ENCODE results near the gene MIF. TPM values are rescaled to one million over a fixed set of nuclear protein-coding genes. Genes with fewer than 3 reads are reported as not detected.
A peak's percentile ranks its signal among the peaks of the same experiment; 100 is the strongest.
"Not testable (repeated sequence)": the region's sequence is repeated elsewhere in the genome, so short reads cannot be mapped to it uniquely, and the experiment has no call there.

The MIF gene
- total RNA-seq, 5 donors from 2014 or later (not counting 1 experiment from before 2014, with no cell fraction given), result 182 to 334 (median 289) TPM

DNA sequence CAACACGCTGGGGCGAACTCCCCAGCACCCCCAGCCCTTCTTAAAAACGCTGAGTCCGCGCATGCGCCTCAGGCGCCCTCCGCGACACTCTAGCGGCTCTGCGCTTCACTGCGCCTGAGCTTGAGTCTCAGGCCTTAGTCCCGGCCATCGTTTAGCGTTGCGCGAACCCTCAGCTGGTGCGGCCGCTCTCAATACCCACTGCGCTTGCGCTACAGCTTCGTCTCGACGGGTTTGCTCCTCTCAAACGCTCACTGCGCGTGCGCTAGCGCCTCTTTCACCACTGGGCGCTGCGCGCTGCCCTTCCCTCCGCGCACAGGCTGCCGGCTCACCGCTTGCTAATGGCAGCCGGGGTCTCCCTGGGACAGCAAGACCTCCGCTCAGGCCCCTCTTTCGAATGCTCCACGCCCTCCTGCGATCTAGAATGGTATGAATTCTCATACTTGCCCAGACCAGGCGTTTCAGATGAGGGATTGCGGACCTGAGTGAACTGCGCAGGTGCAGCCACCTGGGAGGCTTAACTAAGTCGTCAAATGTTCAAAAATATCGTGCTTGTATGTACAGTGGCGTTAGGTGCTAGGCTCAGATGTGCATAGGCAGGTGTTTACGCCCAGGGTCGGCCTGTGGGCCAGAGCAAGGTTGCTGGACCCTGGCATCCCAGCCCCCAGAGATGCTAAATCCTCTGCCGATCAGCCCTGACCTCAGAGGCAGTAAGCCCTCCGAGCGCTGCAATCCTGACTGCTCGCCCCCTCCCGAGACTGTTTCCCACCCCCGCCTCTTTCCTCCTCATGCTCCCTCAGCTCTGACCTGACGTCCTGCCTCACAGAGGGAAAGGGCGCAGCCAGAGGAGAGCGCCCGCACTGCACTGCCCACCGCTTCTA, 36.3 kb upstream of the MIF start, which contains the start of gene SLC2A11:
TSS of gene SLC2A11 (plus strand) at position 270 of the 878 bp plus-strand sequence. CDS start at position 395, 125 bp downstream.
- POLR2A ChIA-PET, result interaction anchor here (0.7 to 0.9 kb wide), 2 partner anchors 36 to 62 kb away, joined by 3 to 4 read pairs; partner anchors contain the start of gene MIF (in 1 of the 2)

DNA sequence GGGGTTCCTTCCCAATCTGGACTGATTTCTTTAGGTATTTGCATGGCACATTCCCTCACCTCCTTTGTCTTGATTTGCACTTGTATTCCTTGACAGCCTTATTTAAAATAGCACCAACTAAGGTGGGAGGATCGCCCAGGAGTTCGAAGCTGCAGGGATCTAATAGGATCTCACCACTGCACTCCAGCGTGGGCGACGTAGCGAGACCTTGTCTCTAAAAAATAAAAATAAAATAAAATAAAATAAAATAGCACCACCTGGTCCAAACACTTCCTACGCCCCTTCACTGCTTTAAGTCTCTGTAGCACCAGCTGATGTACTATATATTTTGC, 35.7 kb upstream of the MIF start:
- Histone ChIP-seq H3K27me3 (replicated peaks in 1 of 2; ENCODE audit: control insufficient read depth in 2 of 2, extremely low read depth in 1 of 2, insufficient read depth in 2 of 2, low read length in 1 of 2) (no peaks in the 10 kb centered on the region), H3K27ac (ENCODE audit: low read length) (no peak overlapping the region), H3K4me1 (ENCODE audit: control insufficient read depth in 1 of 2, extremely low read depth in 1 of 2, insufficient read depth in 2 of 2, low read length in 2 of 2) (peaks cover 13 to 26% of the 10 kb centered on the region in 2 experiments), H3K4me3 (ENCODE audit: control insufficient read depth in 1 of 2, extremely low read depth in 1 of 2, low read length in 1 of 2) (peak overlapping the region; percentile 67 to 95), H3K9me3 (no peaks in the 10 kb centered on the region), H3K36me3 (ENCODE audit: control insufficient read depth in 2 of 2, extremely low read depth in 1 of 2, insufficient read depth in 1 of 2, low read length in 1 of 2) (no peaks in the 10 kb centered on the region)
- no peaks in the 10 kb centered on the region for H3K27me3 Mint-ChIP-seq
- ChIA-PET POLR2A (no interaction called here), CTCF (interaction anchor here in 1 of 2 donors (2.3 kb wide), 1 partner anchor 36 kb away, joined by 15 read pairs; the partner anchor contains the start of gene MIF)
- no peak for DNase-seq
- H3K36me3 Mint-ChIP-seq, result peaks cover 4% of the 10 kb centered on the region
- H3K4me3 Mint-ChIP-seq, result peak overlapping the region; percentile 90 to 96 (median 91)
- H3K9me3 Mint-ChIP-seq, result no peaks in the 10 kb centered on the region
- H3K27ac Mint-ChIP-seq, result peak overlapping the region; percentile 86 to 91
- no CpG with 5 or more reads among the region's 7 CpGs for WGBS (ENCODE audit: insufficient coverage)
- peaks cover 20 to 36% (median 29%) of the 10 kb centered on the region in 3 donors for H3K4me1 Mint-ChIP-seq
- no peak for ATAC-seq (replicated peaks in 1 of 4)

More for the DNA sequence above, 36.3 kb upstream of the MIF start, which contains the start of gene SLC2A11:
- Mint-ChIP-seq H3K4me1 (peaks cover 20 to 35% (median 29%) of the 10 kb centered on the region in 3 donors), H3K9me3 (no peaks in the 10 kb centered on the region), H3K27ac (peak within 1 kb of the TSS; percentile 86 to 91), H3K4me3 (peak within 1 kb of the TSS; percentile 90 to 96 (median 91)), H3K36me3 (peaks cover 1% of the 10 kb centered on the region), H3K27me3 (no peaks in the 10 kb centered on the region)
- Histone ChIP-seq H3K36me3 (ENCODE audit: control insufficient read depth in 2 of 2, extremely low read depth in 1 of 2, insufficient read depth in 1 of 2, low read length in 1 of 2) (no peaks in the 10 kb centered on the region), H3K9me3 (no peaks in the 10 kb centered on the region), H3K27ac (ENCODE audit: low read length) (peak within 1 kb of the TSS; percentile 56), H3K27me3 (replicated peaks in 1 of 2; ENCODE audit: control insufficient read depth in 2 of 2, extremely low read depth in 1 of 2, insufficient read depth in 2 of 2, low read length in 1 of 2) (no peaks in the 10 kb centered on the region), H3K4me1 (ENCODE audit: control insufficient read depth in 1 of 2, extremely low read depth in 1 of 2, insufficient read depth in 2 of 2, low read length in 2 of 2) (peaks cover 13 to 26% of the 10 kb centered on the region in 2 experiments), H3K4me3 (ENCODE audit: control insufficient read depth in 1 of 2, extremely low read depth in 1 of 2, low read length in 1 of 2) (peak within 1 kb of the TSS; percentile 67 to 95)
- ATAC-seq (replicated peaks in 1 of 4) (peak; percentile 86 to 93 (median 92)), DNase-seq (peak; percentile 78 to 97 (median 88))
- WGBS (ENCODE audit: insufficient coverage), result under 1% methylated on average over 60 of the region's 60 CpGs
- CTCF ChIA-PET, result interaction anchor here (0.6 to 2.3 kb wide), 13 partner anchors 9 to 1103 kb away, joined by 3 to 15 read pairs (median 4); partner anchors contain the start of gene MIF (in 1 of the 2)

DNA sequence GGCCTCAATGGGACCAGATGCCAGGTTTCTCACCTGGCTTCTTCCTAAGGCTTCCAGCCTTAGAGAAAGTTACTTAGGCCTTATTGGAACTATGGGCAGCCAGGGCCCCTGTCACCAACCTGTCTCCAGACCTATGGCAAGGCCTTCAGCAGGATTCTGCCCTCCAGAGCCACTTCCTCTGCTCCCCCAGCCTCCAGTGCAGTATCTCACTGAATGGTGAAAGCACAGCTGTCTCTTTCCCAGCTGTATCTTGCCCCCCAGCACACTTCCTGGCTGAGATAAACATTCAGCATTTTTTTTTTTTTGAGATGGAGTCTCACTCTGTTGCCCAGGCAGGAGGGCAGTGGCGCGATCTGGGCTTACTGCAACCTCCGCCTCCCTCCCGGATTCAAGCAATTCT, 35.0 kb upstream of the MIF start:
- Histone ChIP-seq H3K4me3 (ENCODE audit: control insufficient read depth in 1 of 2, extremely low read depth in 1 of 2, low read length in 1 of 2) (no peak overlapping the region), H3K27ac (ENCODE audit: low read length) (no peak overlapping the region), H3K9me3 (no peaks in the 10 kb centered on the region), H3K27me3 (replicated peaks in 1 of 2; ENCODE audit: control insufficient read depth in 2 of 2, extremely low read depth in 1 of 2, insufficient read depth in 2 of 2, low read length in 1 of 2) (no peaks in the 10 kb centered on the region), H3K36me3 (ENCODE audit: control insufficient read depth in 2 of 2, extremely low read depth in 1 of 2, insufficient read depth in 1 of 2, low read length in 1 of 2) (peaks cover 0 to 3% of the 10 kb centered on the region in 2 donors), H3K4me1 (ENCODE audit: control insufficient read depth in 1 of 2, extremely low read depth in 1 of 2, insufficient read depth in 2 of 2, low read length in 2 of 2) (peaks cover 13 to 26% of the 10 kb centered on the region in 2 experiments)
- ATAC-seq (replicated peaks in 1 of 4) (no peak), DNase-seq (no peak)
- peaks cover 7% of the 10 kb centered on the region for H3K36me3 Mint-ChIP-seq
- H3K27ac Mint-ChIP-seq, result no peak overlapping the region
- H3K4me3 Mint-ChIP-seq, result peak overlapping the region; percentile 90 to 96 (median 91)
- CTCF ChIA-PET, result interaction anchor here in 1 of 2 donors (0.7 kb wide), 3 partner anchors 37 to 928 kb away, joined by 3 to 5 read pairs (median 3); no protein-coding TSS in a partner anchor
- POLR2A ChIA-PET, result no interaction called here
- no CpG with 5 or more reads among the region's 4 CpGs for WGBS (ENCODE audit: insufficient coverage)
- H3K4me1 Mint-ChIP-seq, result peaks cover 20 to 36% (median 29%) of the 10 kb centered on the region in 3 donors
- H3K27me3 Mint-ChIP-seq, result no peaks in the 10 kb centered on the region
- no peaks in the 10 kb centered on the region for H3K9me3 Mint-ChIP-seq

DNA sequence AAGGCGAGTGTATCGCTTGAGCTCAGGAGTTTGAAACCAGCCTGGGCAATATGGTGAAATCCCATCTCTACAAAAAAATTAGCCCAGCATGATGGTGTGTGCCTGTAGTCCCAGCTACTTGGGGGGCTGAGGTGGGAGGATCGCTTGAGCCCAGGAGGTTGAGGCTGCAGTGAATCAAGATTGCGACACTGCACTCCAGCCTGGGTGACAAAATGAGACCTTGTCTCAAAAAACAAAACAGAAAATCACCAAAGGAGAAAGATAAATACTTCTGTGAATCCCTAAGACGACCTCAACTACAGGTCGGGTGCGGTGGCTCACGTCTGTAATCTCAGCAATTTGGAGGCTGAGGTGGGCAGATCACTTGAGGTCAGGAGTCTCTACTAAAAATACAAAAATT, 34.0 kb upstream of the MIF start:
- 80% methylated on average over 2 of the region's 8 CpGs for WGBS (ENCODE audit: insufficient coverage)
- H3K4me3 Mint-ChIP-seq; H3K36me3 ChIP-seq (ENCODE audit: control insufficient read depth in 2 of 2, extremely low read depth in 1 of 2, insufficient read depth in 1 of 2, low read length in 1 of 2); H3K9me3 Mint-ChIP-seq; H3K9me3 ChIP-seq; H3K27me3 ChIP-seq (replicated peaks in 1 of 2; ENCODE audit: control insufficient read depth in 2 of 2, extremely low read depth in 1 of 2, insufficient read depth in 2 of 2, low read length in 1 of 2); ATAC-seq (replicated peaks in 1 of 4); DNase-seq; CTCF ChIA-PET; H3K36me3 Mint-ChIP-seq; POLR2A ChIA-PET; H3K27ac Mint-ChIP-seq; H3K4me3 ChIP-seq (ENCODE audit: control insufficient read depth in 1 of 2, extremely low read depth in 1 of 2, low read length in 1 of 2); H3K27ac ChIP-seq (ENCODE audit: low read length); H3K27me3 Mint-ChIP-seq: not testable (repeated sequence)
- peaks cover 13 to 26% of the 10 kb centered on the region in 2 experiments for H3K4me1 ChIP-seq (ENCODE audit: control insufficient read depth in 1 of 2, extremely low read depth in 1 of 2, insufficient read depth in 2 of 2, low read length in 2 of 2)
- peaks cover 20 to 36% (median 29%) of the 10 kb centered on the region in 3 donors for H3K4me1 Mint-ChIP-seq

DNA sequence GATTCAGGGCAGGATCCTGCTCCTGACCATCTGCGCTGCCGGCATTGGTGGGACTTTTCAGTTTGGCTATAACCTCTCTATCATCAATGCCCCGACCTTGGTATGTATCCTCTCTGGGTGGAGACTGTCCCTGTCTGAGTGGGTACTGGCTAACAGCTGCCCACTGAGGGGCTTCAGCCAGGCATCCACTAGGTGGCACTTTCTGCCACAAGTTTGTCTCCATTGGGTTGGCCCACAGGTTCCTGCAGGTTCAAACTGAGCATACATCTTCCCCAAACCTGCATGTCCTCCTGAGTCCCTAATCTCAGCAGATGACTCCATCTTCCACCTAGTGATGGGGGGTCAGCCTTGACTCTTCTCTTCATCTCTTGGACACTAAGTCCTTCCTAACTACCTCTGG, 32.1 kb upstream of the MIF start:
- Histone ChIP-seq H3K4me1 (ENCODE audit: control insufficient read depth in 1 of 2, extremely low read depth in 1 of 2, insufficient read depth in 2 of 2, low read length in 2 of 2) (peaks cover 13 to 19% of the 10 kb centered on the region in 2 experiments), H3K9me3 (no peaks in the 10 kb centered on the region), H3K4me3 (ENCODE audit: control insufficient read depth in 1 of 2, extremely low read depth in 1 of 2, low read length in 1 of 2) (no peak overlapping the region), H3K36me3 (ENCODE audit: control insufficient read depth in 2 of 2, extremely low read depth in 1 of 2, insufficient read depth in 1 of 2, low read length in 1 of 2) (peaks cover 3% of the 10 kb centered on the region in 2 donors), H3K27ac (ENCODE audit: low read length) (no peak overlapping the region), H3K27me3 (replicated peaks in 1 of 2; ENCODE audit: control insufficient read depth in 2 of 2, extremely low read depth in 1 of 2, insufficient read depth in 2 of 2, low read length in 1 of 2) (no peaks in the 10 kb centered on the region)
- no peaks in the 10 kb centered on the region for H3K9me3 Mint-ChIP-seq
- peak in 5 of 35 experiments; percentile 7 to 34 (median 18) for DNase-seq
- H3K27me3 Mint-ChIP-seq, result no peaks in the 10 kb centered on the region
- WGBS (ENCODE audit: insufficient coverage), result no CpG with 5 or more reads among the region's 3 CpGs
- CTCF ChIA-PET, result no interaction called here
- POLR2A ChIA-PET, result no interaction called here
- H3K27ac Mint-ChIP-seq, result no peak overlapping the region
- no peak for ATAC-seq (replicated peaks in 1 of 4)
- peaks cover 15 to 29% (median 23%) of the 10 kb centered on the region in 3 donors for H3K4me1 Mint-ChIP-seq
- H3K36me3 Mint-ChIP-seq, result peaks cover 12% of the 10 kb centered on the region
- H3K4me3 Mint-ChIP-seq, result no peak overlapping the region

DNA sequence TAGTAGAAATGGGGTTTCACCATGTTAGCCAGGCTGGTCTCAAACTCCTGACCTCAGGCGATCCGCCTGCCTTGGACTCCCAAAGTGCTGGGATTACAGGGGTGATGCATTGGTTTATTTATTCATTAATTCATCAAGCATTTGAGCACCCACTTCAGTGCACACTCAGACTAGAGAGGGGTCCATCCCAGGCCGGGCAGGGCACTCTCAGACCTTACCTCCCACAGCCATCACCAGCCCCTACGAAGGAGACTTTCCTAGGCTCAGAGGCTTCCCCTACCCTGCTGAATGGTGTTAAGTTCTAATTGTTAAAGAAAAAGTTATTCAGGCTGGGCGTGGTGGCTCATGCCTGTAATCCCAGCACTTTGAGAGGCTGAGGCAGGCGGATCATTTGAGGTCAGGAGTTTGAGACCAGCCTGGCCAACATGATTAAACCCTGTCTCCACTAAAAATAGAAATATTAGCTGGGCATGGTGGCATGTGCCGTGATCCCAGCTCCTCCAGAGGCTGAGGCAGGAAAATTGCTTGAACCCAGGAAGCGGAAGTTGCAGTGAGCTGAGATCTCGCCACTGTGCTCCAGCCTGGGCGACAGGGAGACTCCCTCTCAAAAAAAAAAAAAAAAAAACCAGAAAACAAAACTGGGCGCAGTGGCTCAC, 29.6 kb upstream of the MIF start:
- DNase-seq; H3K27me3 Mint-ChIP-seq; H3K36me3 ChIP-seq (ENCODE audit: control insufficient read depth in 2 of 2, extremely low read depth in 1 of 2, insufficient read depth in 1 of 2, low read length in 1 of 2); H3K27ac Mint-ChIP-seq; H3K4me3 Mint-ChIP-seq; H3K4me1 ChIP-seq (ENCODE audit: control insufficient read depth in 1 of 2, extremely low read depth in 1 of 2, insufficient read depth in 2 of 2, low read length in 2 of 2); CTCF ChIA-PET; H3K27ac ChIP-seq (ENCODE audit: low read length); H3K27me3 ChIP-seq (replicated peaks in 1 of 2; ENCODE audit: control insufficient read depth in 2 of 2, extremely low read depth in 1 of 2, insufficient read depth in 2 of 2, low read length in 1 of 2); H3K9me3 Mint-ChIP-seq; H3K4me3 ChIP-seq (ENCODE audit: control insufficient read depth in 1 of 2, extremely low read depth in 1 of 2, low read length in 1 of 2); H3K4me1 Mint-ChIP-seq; ATAC-seq (replicated peaks in 1 of 4); H3K9me3 ChIP-seq: not testable (repeated sequence)
- no CpG with 5 or more reads among the region's 11 CpGs for WGBS (ENCODE audit: insufficient coverage)
- POLR2A ChIA-PET, result interaction anchor here in 1 of 2 donors (0.6 kb wide), 1 partner anchor 30 kb away, joined by 3 read pairs; no protein-coding TSS in a partner anchor
- peaks cover 30% of the 10 kb centered on the region for H3K36me3 Mint-ChIP-seq

Data from T-cell (primary cell).